Inferior parietal cortex (tissue), 1 donor: ENCODE data around the gene ADK.
"Not testable (repeated sequence)": the region's sequence is repeated elsewhere in the genome, so short reads cannot be mapped to it uniquely, and the experiment has no call there.

Experiments
- DNase-seq: peaks from one replicate; pipeline ENCODE4 v3.0.0-alpha.2; 2016; ENCODE audit errors: extremely low spot score

The ADK gene

GRCh38 chr10:74150990-74151878 lies at the start of gene ADK:
ADK (plus strand) TSS chr10:74151221; CDS start chr10:74151279, 58 bp downstream.
- peak; percentile 96 for DNase-seq

- DNase-seq = peak; percentile 29
Measured at GRCh38 chr10:74103560-74104258, 47.3 kb upstream of the ADK start.

GRCh38 chr10:74104480-74104879 lies 46.5 kb upstream of the ADK start:
- no peak for DNase-seq

- DNase-seq = no peak
Measured at GRCh38 chr10:74104996-74105395, 46.0 kb upstream of the ADK start.

- DNase-seq = no peak
Measured at GRCh38 chr10:74107391-74107790, 43.6 kb upstream of the ADK start.

- DNase-seq = no peak
Measured at GRCh38 chr10:74109452-74109851, 41.6 kb upstream of the ADK start.

GRCh38 chr10:74110120-74110519 lies 40.9 kb upstream of the ADK start:
- no peak for DNase-seq

GRCh38 chr10:74111799-74112198 lies 39.2 kb upstream of the ADK start:
- no peak for DNase-seq

GRCh38 chr10:74113546-74113945 lies 37.5 kb upstream of the ADK start:
- no peak for DNase-seq

GRCh38 chr10:74114041-74114448 lies 37.0 kb upstream of the ADK start:
- DNase-seq = no peak

- DNase-seq = no peak
Measured at GRCh38 chr10:74117738-74118137, 33.3 kb upstream of the ADK start.

GRCh38 chr10:74118804-74119203 lies 32.2 kb upstream of the ADK start:
- DNase-seq = no peak

- DNase-seq = no peak
Measured at GRCh38 chr10:74120911-74121310, 30.1 kb upstream of the ADK start.

GRCh38 chr10:74121368-74121767 lies 29.7 kb upstream of the ADK start:
- DNase-seq = no peak

- no peak for DNase-seq
Measured at GRCh38 chr10:74122060-74122459, 29.0 kb upstream of the ADK start.

GRCh38 chr10:74123081-74123480 lies 27.9 kb upstream of the ADK start:
- no peak for DNase-seq

GRCh38 chr10:74133923-74134820 lies 16.8 kb upstream of the ADK start:
- no peak for DNase-seq

- no peak for DNase-seq
Measured at GRCh38 chr10:74135452-74135851, 15.6 kb upstream of the ADK start.

- no peak for DNase-seq
Measured at GRCh38 chr10:74137992-74138391, 13.0 kb upstream of the ADK start.

GRCh38 chr10:74138596-74138995 lies 12.4 kb upstream of the ADK start:
- DNase-seq = not testable (repeated sequence)

GRCh38 chr10:74139981-74140380 lies 11.0 kb upstream of the ADK start:
- no peak for DNase-seq

- DNase-seq = no peak
Measured at GRCh38 chr10:74140553-74140952, 10.5 kb upstream of the ADK start.
